ENCODE results near the gene SLC25A10.

SLC25A10 gene

GRCh38 chr17:81725439-81725838 lies 13.4 kb downstream of the SLC25A10 start:
- no peak for DNase-seq (ENCODE audit: low read depth)
- TF ChIP-seq CTCF (IDR thresholded peaks at IDR 0.05; ENCODE audit: control insufficient read depth, extremely low read depth, insufficient read depth) = no peak
- no peak overlapping the region for H3K4me3 ChIP-seq (ENCODE audit: low read depth, low read length)

- no peak overlapping the region for H3K4me3 ChIP-seq (ENCODE audit: low read depth, low read length)
- DNase-seq (ENCODE audit: low read depth) = peak; percentile 99
- TF ChIP-seq CTCF (IDR thresholded peaks at IDR 0.05; ENCODE audit: control insufficient read depth, extremely low read depth, insufficient read depth) = no peak
These were observed 13.9 kb downstream of the SLC25A10 start for GRCh38 chr17:81726004-81726403.

- DNase-seq (ENCODE audit: low read depth) = peak; percentile 92
- no peak for TF ChIP-seq CTCF (IDR thresholded peaks at IDR 0.05; ENCODE audit: control insufficient read depth, extremely low read depth, insufficient read depth)
- H3K4me3 ChIP-seq (ENCODE audit: low read depth, low read length) = peak overlapping the region; percentile 8; the same call in 1 of the 2 replicates
These were observed 15.4 kb downstream of the SLC25A10 start for GRCh38 chr17:81727324-81728031.

- TF ChIP-seq CTCF (IDR thresholded peaks at IDR 0.05; ENCODE audit: control insufficient read depth, extremely low read depth, insufficient read depth) = peak; percentile 98
- H3K4me3 ChIP-seq (ENCODE audit: low read depth, low read length) = no peak overlapping the region
- DNase-seq (ENCODE audit: low read depth) = no peak
These were observed 21.7 kb downstream of the SLC25A10 start for GRCh38 chr17:81733507-81734404.

- TF ChIP-seq CTCF (IDR thresholded peaks at IDR 0.05; ENCODE audit: control insufficient read depth, extremely low read depth, insufficient read depth) = no peak
- H3K4me3 ChIP-seq (ENCODE audit: low read depth, low read length) = no peak overlapping the region
- DNase-seq (ENCODE audit: low read depth) = no peak
These were observed 22.6 kb downstream of the SLC25A10 start for GRCh38 chr17:81734405-81735263.

GRCh38 chr17:81735264-81736102 lies 23.4 kb downstream of the SLC25A10 start:
- DNase-seq (ENCODE audit: low read depth) = no peak
- TF ChIP-seq CTCF (IDR thresholded peaks at IDR 0.05; ENCODE audit: control insufficient read depth, extremely low read depth, insufficient read depth) = no peak
- H3K4me3 ChIP-seq (ENCODE audit: low read depth, low read length) = no peak overlapping the region
